Colonic mucosa (tissue), 4 donors: ENCODE data around the gene SDK2. TPM values are rescaled to one million over a fixed set of nuclear protein-coding genes. Genes with fewer than 3 reads are reported as not detected.

Source experiments
- DNase-seq: peaks from one replicate; pipeline ENCODE4 v3.0.0-alpha.2; 2020
- H3K27ac ChIP-seq: fragments of 200-600 bp; one replicate; pipeline ENCODE4 v1.8.0; 2021
- H3K27me3 ChIP-seq: fragments of 200-600 bp; one replicate; pipeline ENCODE4 v1.8.0; 2021
- H3K36me3 ChIP-seq: fragments of 200-600 bp; one replicate; pipeline ENCODE4 v1.8.0; 2021
- H3K4me1 ChIP-seq: fragments of 200-600 bp; one replicate; pipeline ENCODE4 v1.8.0; 2021; ENCODE audit warnings: mild to moderate bottlenecking
- H3K4me3 ChIP-seq: fragments of 200-600 bp; one replicate; pipeline ENCODE4 v1.8.0; 2021
- H3K9ac ChIP-seq, 2 donors: one replicate each; pipeline ENCODE4 v1.7.0; 2013; ENCODE audit warnings: control low read depth in 2 of 2, low read depth in 2 of 2, low read length in 2 of 2
- H3K9me3 ChIP-seq: fragments of 200-600 bp; one replicate; pipeline ENCODE4 v1.8.0; 2021
- intact Hi-C: fragments of 100-400 bp; cut with DNase I; formaldehyde crosslinking; loops from one replicate; pipeline ENCODE4 v1.14.1; 2022
- total RNA-seq, 2 donors: library from RNA; stranded (reverse); fragmentation: NEBNext Ultra II Directional in 1 of 2; extraction: Animal tissue kit (Norgen Biotek cat#: 25700) in 1 of 2; gene quantifications; one replicate each; pipeline ENCODE4 v1.2.1, GENCODE V29; 2021
- TF ChIP-seq, protein P1 (sequence below): fragments of 200-600 bp; IDR thresholded peaks from one replicate; pipeline ENCODE4 v1.8.0; 2022; ENCODE audit warnings: antibody characterized with exemption, mild to moderate bottlenecking
- donor health status: healthy.
- donor health status: DM: no; HTN: no; CAD: no.
- donor health status: DM: no; HTN: no; CAD: no.

SDK2 gene
- total RNA-seq, 2 donors from 2014 or later = 0.94 to 1.2 TPM

DNA sequence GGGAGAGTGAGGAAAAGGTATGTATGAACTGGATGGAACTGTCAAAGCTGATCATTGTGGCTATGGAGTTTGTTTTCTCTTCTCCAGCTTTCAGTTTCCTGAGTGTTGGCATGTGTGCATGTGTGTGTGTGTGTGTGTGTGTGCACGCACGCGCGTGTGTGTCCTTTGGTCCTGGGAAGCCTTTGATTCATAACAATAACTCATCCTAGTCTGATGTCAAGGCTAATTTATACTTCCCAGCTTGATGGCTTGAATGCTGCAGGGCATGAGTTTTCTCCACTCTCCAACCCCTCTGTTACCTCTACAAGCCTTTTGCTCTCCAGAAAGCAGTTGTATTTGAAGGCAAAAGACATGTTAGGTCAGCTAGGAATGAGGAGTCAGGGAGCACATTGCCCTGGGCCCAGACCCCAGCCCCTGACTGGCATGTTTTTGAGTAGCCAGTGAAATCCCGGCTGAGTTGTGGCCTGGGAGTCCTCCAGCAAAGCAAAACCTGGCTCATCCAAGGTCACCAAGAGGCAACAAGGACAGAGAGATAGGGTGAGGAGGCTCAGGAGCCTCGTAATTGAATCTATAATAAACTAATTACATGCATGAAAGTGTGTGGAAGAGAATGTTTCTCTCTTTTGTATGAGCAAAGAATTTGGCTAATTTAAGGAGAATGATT is 323.5 kb downstream of the SDK2 start:
- H3K36me3 ChIP-seq = no peaks in the 10 kb centered on the region
- no peaks in the 10 kb centered on the region for H3K9me3 ChIP-seq
- H3K27ac ChIP-seq = no peak overlapping the region
- no peak overlapping the region for H3K9ac ChIP-seq
- intact Hi-C loops = no loop called here
- H3K27me3 ChIP-seq = no peaks in the 10 kb centered on the region
- TF ChIP-seq, protein P1, sequence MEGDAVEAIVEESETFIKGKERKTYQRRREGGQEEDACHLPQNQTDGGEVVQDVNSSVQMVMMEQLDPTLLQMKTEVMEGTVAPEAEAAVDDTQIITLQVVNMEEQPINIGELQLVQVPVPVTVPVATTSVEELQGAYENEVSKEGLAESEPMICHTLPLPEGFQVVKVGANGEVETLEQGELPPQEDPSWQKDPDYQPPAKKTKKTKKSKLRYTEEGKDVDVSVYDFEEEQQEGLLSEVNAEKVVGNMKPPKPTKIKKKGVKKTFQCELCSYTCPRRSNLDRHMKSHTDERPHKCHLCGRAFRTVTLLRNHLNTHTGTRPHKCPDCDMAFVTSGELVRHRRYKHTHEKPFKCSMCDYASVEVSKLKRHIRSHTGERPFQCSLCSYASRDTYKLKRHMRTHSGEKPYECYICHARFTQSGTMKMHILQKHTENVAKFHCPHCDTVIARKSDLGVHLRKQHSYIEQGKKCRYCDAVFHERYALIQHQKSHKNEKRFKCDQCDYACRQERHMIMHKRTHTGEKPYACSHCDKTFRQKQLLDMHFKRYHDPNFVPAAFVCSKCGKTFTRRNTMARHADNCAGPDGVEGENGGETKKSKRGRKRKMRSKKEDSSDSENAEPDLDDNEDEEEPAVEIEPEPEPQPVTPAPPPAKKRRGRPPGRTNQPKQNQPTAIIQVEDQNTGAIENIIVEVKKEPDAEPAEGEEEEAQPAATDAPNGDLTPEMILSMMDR = no peak
- no peak overlapping the region for H3K4me3 ChIP-seq
- no peaks in the 10 kb centered on the region for H3K4me1 ChIP-seq
- DNase-seq = no peak

DNA sequence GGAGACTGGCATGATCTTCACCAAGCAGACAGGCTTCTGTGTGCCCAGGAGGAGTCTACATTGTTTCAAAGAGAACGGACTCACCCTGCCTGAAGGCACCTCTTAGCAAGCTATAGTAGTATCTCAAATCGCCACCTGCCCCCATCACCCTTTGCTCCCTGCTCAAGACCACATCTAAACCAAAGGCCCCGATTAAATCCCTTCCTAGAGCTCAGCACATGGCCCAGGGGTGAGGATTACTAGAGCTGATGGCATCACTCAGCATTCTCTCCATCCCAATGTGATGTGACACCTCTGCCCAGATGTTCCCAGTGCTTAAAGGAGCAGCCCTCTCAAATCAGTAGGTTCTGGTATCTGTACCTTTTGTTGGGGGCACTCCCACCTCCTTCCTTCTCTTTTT is 324.5 kb downstream of the SDK2 start:
- no peaks in the 10 kb centered on the region for H3K4me1 ChIP-seq
- H3K9me3 ChIP-seq = no peaks in the 10 kb centered on the region
- intact Hi-C loops = no loop called here

GRCh38 chr17:73318836-73319235 is 325.4 kb downstream of the SDK2 start:
- Histone ChIP-seq H3K4me1 (no peaks in the 10 kb centered on the region), H3K9ac (no peak overlapping the region), H3K27ac (no peak overlapping the region), H3K36me3 (no peaks in the 10 kb centered on the region), H3K4me3 (no peak overlapping the region), H3K27me3 (no peaks in the 10 kb centered on the region), H3K9me3 (no peaks in the 10 kb centered on the region)
- no peak for DNase-seq
- intact Hi-C loops = no loop called here
- TF ChIP-seq, protein P1 = no peak

More for the DNA sequence above, 324.5 kb downstream of the SDK2 start:
- Histone ChIP-seq H3K27me3 (no peaks in the 10 kb centered on the region), H3K36me3 (no peaks in the 10 kb centered on the region), H3K4me3 (no peak overlapping the region), H3K27ac (no peak overlapping the region), H3K9ac (no peak overlapping the region)
- no peak for DNase-seq
- TF ChIP-seq, protein P1 = no peak

- no peaks in the 10 kb centered on the region for H3K36me3 ChIP-seq
- intact Hi-C loops = no loop called here
- TF ChIP-seq, protein P1 = no peak
Observed at GRCh38 chr17:73318427-73318813, 325.8 kb downstream of the SDK2 start.

DNA sequence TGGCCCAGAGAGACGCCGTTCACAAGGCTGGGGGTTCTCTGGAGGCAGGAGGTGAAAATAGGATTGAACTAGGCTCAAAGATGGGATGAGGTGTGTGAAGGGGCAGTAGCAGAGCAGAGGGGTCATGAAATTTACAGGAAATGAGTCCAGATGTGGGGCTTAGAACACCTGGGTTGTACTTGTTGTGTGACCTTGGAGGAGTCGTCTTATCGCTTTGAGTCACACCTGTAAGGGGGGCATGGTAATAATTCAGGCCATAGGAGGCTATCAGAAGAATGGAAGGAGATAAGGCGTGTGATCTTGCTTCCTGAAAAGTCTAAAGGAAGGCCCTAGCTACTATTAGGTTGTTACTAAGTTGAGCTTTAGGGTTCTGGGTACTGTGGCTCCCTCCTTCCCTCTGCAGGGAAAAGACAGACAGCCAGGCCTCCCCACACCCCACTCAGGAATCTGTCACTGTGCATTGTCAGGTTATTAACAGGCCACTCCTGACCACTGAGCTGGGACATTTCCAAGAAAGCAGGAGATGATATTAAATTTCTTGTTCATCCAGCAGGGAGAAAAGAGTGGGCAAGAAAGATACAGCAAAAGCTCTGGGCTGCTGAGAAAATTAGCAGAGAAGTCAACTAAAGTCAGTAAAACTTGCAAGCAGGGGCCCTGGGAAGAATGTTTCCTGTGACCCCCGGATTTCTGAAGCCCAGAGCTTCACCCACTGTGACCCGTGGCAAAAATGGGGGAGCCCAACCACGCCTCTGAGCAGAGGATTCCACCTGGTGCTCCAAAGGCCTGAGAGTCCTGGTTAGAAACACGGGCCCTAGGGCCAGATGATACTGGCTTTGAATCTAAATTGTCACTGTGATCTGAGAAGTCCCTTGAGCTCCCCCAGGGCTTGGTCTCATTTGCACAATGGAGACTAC is 326.5 kb downstream of the SDK2 start:
- no peak overlapping the region for H3K9ac ChIP-seq
- no peaks in the 10 kb centered on the region for H3K27me3 ChIP-seq
- no peaks in the 10 kb centered on the region for H3K4me1 ChIP-seq
- TF ChIP-seq, protein P1 = no peak
- intact Hi-C loops = no loop called here
- no peaks in the 10 kb centered on the region for H3K36me3 ChIP-seq
- no peaks in the 10 kb centered on the region for H3K9me3 ChIP-seq
- H3K27ac ChIP-seq = no peak overlapping the region
- no peak overlapping the region for H3K4me3 ChIP-seq
- no peak for DNase-seq

More at GRCh38 chr17:73318427-73318813, 325.8 kb downstream of the SDK2 start:
- DNase-seq = no peak
- Histone ChIP-seq H3K4me3 (no peak overlapping the region), H3K4me1 (no peaks in the 10 kb centered on the region), H3K27ac (no peak overlapping the region), H3K27me3 (no peaks in the 10 kb centered on the region), H3K9me3 (no peaks in the 10 kb centered on the region), H3K9ac (no peak overlapping the region)
